Mucosa of descending colon (tissue), 3 donors: ENCODE data around the gene ZKSCAN2. TPM values are rescaled to one million over a fixed set of nuclear protein-coding genes. Genes with fewer than 3 reads are reported as not detected.

Source experiments
- ATAC-seq: fragments of 200-7000 bp; cut with Tn5 transposase; one replicate; pipeline ENCODE4 v1.9.1; 2020; ENCODE audit warnings: mild to moderate bottlenecking, moderate library complexity
- DNase-seq, 3 donors: peaks; one replicate each; pipeline ENCODE4 v3.0.0-alpha.2; 2020
- H3K36me3 ChIP-seq: fragments of 200-600 bp; one replicate; pipeline ENCODE4 v1.8.0; 2021; ENCODE audit warnings: low read depth, mild to moderate bottlenecking
- H3K4me1 ChIP-seq: fragments of 200-600 bp; one replicate; pipeline ENCODE4 v1.8.0; 2021; ENCODE audit warnings: low read depth, mild to moderate bottlenecking
- H3K4me3 ChIP-seq: fragments of 200-600 bp; one replicate; pipeline ENCODE4 v1.8.0; 2021; ENCODE audit warnings: mild to moderate bottlenecking
- H3K9me3 ChIP-seq: fragments of 200-600 bp; one replicate; pipeline ENCODE4 v1.8.0; 2021; ENCODE audit warnings: mild to moderate bottlenecking
- intact Hi-C, 2 donors: fragments of 100-400 bp; cut with DNase I in 1 of 2; cut with micrococcal nuclease in 1 of 2; formaldehyde crosslinking; loops; one replicate each; pipeline versions ENCODE4 v1.11.0 to v1.11.1; 2022; cut with DNase I, micrococcal nuclease
- total RNA-seq, 3 donors: library from RNA; stranded (reverse); fragmentation: NEBNext Ultra II Directional in 2 of 3; extraction: Animal tissue kit (Norgen Biotek cat#: 25700) in 2 of 3; gene quantifications; one replicate each; pipeline versions ENCODE4 v1.2.1 to v1.2.4, GENCODE V29; 2021 to 2023
- TF ChIP-seq, protein P1 (sequence below): fragments of 200-600 bp; IDR thresholded peaks from one replicate; pipeline ENCODE4 v1.8.0; 2022; ENCODE audit warnings: antibody characterized with exemption, mild to moderate bottlenecking
- donor health status: DM: no; HTN: no; CAD: no; lungs with moderate emphysema.
- donor health status: DM: no; HTN: no; CAD: no.
- donor health status: DM: no; HTN: yes; CAD: no.

Gene ZKSCAN2
- total RNA-seq, 3 donors from 2014 or later: 2.1 to 5.9 (median 2.2) TPM

DNA sequence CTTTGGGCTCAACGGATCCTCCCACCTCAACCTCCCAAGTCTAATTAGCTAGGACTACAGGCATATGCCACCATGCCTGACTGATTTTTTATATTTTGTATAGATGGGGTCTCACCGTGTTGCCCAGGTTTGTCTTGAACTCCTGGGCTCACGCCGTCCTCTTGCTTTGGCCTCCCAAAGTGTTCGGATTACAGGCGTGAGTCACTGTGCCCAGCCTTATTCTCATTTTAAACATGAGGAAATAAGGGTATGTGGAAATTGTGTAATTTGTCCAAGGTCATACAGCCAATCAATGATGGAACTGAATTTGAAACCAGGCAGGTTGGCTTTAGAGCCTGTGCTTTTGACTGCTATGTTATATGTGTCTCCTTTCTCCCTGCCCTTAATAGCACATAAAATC, 68.3 kb downstream of the ZKSCAN2 start:
- intact Hi-C loops: no loop called here

DNA sequence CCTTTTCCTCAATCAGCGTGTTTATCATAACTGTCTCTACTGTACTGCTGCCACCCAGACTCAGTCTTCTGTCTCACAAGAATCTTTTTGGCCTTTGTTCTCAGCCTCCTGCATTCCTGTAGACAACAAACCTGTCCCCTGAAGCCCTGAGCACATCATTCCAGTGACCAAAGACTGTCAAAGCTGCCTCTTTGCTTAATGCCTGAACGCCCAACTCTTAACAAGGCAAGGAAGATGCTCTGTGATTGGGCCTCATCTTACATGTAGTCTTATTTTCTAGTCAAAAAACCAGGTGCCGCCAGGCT, 70.2 kb downstream of the ZKSCAN2 start:
- Histone ChIP-seq H3K4me1 (no peaks in the 10 kb centered on the region), H3K36me3 (no peaks in the 10 kb centered on the region), H3K4me3 (no peak overlapping the region), H3K9me3 (no peaks in the 10 kb centered on the region)
- TF ChIP-seq, protein P1, sequence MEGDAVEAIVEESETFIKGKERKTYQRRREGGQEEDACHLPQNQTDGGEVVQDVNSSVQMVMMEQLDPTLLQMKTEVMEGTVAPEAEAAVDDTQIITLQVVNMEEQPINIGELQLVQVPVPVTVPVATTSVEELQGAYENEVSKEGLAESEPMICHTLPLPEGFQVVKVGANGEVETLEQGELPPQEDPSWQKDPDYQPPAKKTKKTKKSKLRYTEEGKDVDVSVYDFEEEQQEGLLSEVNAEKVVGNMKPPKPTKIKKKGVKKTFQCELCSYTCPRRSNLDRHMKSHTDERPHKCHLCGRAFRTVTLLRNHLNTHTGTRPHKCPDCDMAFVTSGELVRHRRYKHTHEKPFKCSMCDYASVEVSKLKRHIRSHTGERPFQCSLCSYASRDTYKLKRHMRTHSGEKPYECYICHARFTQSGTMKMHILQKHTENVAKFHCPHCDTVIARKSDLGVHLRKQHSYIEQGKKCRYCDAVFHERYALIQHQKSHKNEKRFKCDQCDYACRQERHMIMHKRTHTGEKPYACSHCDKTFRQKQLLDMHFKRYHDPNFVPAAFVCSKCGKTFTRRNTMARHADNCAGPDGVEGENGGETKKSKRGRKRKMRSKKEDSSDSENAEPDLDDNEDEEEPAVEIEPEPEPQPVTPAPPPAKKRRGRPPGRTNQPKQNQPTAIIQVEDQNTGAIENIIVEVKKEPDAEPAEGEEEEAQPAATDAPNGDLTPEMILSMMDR: no peak
- intact Hi-C loops: no loop called here
- no peak for ATAC-seq
- DNase-seq: no peak

More for the DNA sequence above, 68.3 kb downstream of the ZKSCAN2 start:
- Histone ChIP-seq H3K9me3 (no peaks in the 10 kb centered on the region), H3K4me3 (no peak overlapping the region), H3K36me3 (no peaks in the 10 kb centered on the region), H3K4me1 (peaks cover 7% of the 10 kb centered on the region)
- TF ChIP-seq, protein P1: no peak
- no peak for ATAC-seq
- DNase-seq: no peak

Other genes with a start within 250 kb of the ZKSCAN2 start
- gene ARHGAP17, start 242.5 kb downstream of the ZKSCAN2 start, total RNA-seq: 100 to 1,000 TPM in 2 of 3 donors, 10 to 100 TPM in 1; 95.4 to 145 (median 111) TPM
- gene LCMT1, start 146.1 kb downstream of the ZKSCAN2 start, total RNA-seq: 10 to 100 TPM; 41.7 to 55.7 (median 55.7) TPM
- gene AQP8, start 40.9 kb downstream of the ZKSCAN2 start, total RNA-seq: 100 to 1,000 TPM; 189 to 898 (median 804) TPM